ENCODE measurements around the gene MPZL3.

The MPZL3 gene

GRCh38 chr11:118283037-118283636 lies 31.0 kb upstream of the MPZL3 start:
- Histone ChIP-seq H3K9me3 (ENCODE audit: severe bottlenecking) (no peaks in the 10 kb centered on the region), H3K27me3 (ENCODE audit: insufficient read depth, low read depth, severe bottlenecking) (no peaks in the 10 kb centered on the region), H3K27ac (no peak overlapping the region), H3K4me3 (ENCODE audit: low read depth, low read length) (no peak overlapping the region), H3K36me3 (no peaks in the 10 kb centered on the region)
- DNase-seq = no peak
- no peak for TF ChIP-seq CTCF (IDR thresholded peaks at IDR 0.05; ENCODE audit: low read depth, low read length)

GRCh38 chr11:118282606-118283005 lies 30.4 kb upstream of the MPZL3 start:
- no peak overlapping the region for H3K27ac ChIP-seq
- no peak for TF ChIP-seq CTCF (IDR thresholded peaks at IDR 0.05; ENCODE audit: low read depth, low read length)
- H3K4me3 ChIP-seq (ENCODE audit: low read depth, low read length) = no peak overlapping the region
- no peak for DNase-seq
- no peaks in the 10 kb centered on the region for H3K9me3 ChIP-seq (ENCODE audit: severe bottlenecking)
- no peaks in the 10 kb centered on the region for H3K27me3 ChIP-seq (ENCODE audit: insufficient read depth, low read depth, severe bottlenecking)
- H3K36me3 ChIP-seq = no peaks in the 10 kb centered on the region

GRCh38 chr11:118281284-118281683 lies 29.1 kb upstream of the MPZL3 start:
- no peak for DNase-seq
- Histone ChIP-seq H3K36me3 (no peaks in the 10 kb centered on the region), H3K27me3 (ENCODE audit: insufficient read depth, low read depth, severe bottlenecking) (no peaks in the 10 kb centered on the region), H3K9me3 (ENCODE audit: severe bottlenecking) (no peaks in the 10 kb centered on the region), H3K4me3 (ENCODE audit: low read depth, low read length) (no peak overlapping the region), H3K27ac (no peak overlapping the region)
- TF ChIP-seq CTCF (IDR thresholded peaks at IDR 0.05; ENCODE audit: low read depth, low read length) = no peak

- TF ChIP-seq CTCF (IDR thresholded peaks at IDR 0.05; ENCODE audit: low read depth, low read length) = no peak
- no peak overlapping the region for H3K4me3 ChIP-seq (ENCODE audit: low read depth, low read length)
- H3K27me3 ChIP-seq (ENCODE audit: insufficient read depth, low read depth, severe bottlenecking) = no peaks in the 10 kb centered on the region
- DNase-seq = no peak
- no peak overlapping the region for H3K27ac ChIP-seq
- H3K36me3 ChIP-seq = no peaks in the 10 kb centered on the region
- H3K9me3 ChIP-seq (ENCODE audit: severe bottlenecking) = no peaks in the 10 kb centered on the region
Observed at GRCh38 chr11:118277312-118277711, 25.1 kb upstream of the MPZL3 start.

GRCh38 chr11:118276422-118276821 lies 24.3 kb upstream of the MPZL3 start:
- no peak for DNase-seq
- no peaks in the 10 kb centered on the region for H3K9me3 ChIP-seq (ENCODE audit: severe bottlenecking)
- H3K36me3 ChIP-seq = no peaks in the 10 kb centered on the region
- no peaks in the 10 kb centered on the region for H3K27me3 ChIP-seq (ENCODE audit: insufficient read depth, low read depth, severe bottlenecking)
- no peak overlapping the region for H3K27ac ChIP-seq
- H3K4me3 ChIP-seq (ENCODE audit: low read depth, low read length) = no peak overlapping the region
- TF ChIP-seq CTCF (IDR thresholded peaks at IDR 0.05; ENCODE audit: low read depth, low read length) = no peak

GRCh38 chr11:118275176-118275575 lies 23.0 kb upstream of the MPZL3 start:
- no peak overlapping the region for H3K4me3 ChIP-seq (ENCODE audit: low read depth, low read length)
- no peaks in the 10 kb centered on the region for H3K27me3 ChIP-seq (ENCODE audit: insufficient read depth, low read depth, severe bottlenecking)
- no peak for TF ChIP-seq CTCF (IDR thresholded peaks at IDR 0.05; ENCODE audit: low read depth, low read length)
- no peak for DNase-seq
- no peak overlapping the region for H3K27ac ChIP-seq
- H3K9me3 ChIP-seq (ENCODE audit: severe bottlenecking) = no peaks in the 10 kb centered on the region
- H3K36me3 ChIP-seq = no peaks in the 10 kb centered on the region

Measured in WERI-Rb-1 (cell line).